Measurements from ENCODE around the gene C16orf46.

GRCh38 chr16:81042821-81043220 lies 34.2 kb downstream of the C16orf46 start:
- TF ChIP-seq CTCF (IDR thresholded peaks at IDR 0.05), result no peak
- no peak for TF ChIP-seq POLR2A (IDR thresholded peaks at IDR 0.05)
- no peak for TF ChIP-seq POLR2AphosphoS5 (IDR thresholded peaks at IDR 0.05)
